Stimulated activated effector memory CD8-positive, alpha-beta T cell treated with anti-CD3 and anti-CD28 coated beads, Interleukin-12 subunit alpha, Interleukin-12 subunit beta, amount 100 ng/mL, for 72 hours (primary cell): ENCODE results near the gene CLDN5.

Experiments
- ATAC-seq: fragments of 150-1000 bp; cut with Tn5 transposase; 2 replicates; pipeline ENCODE4 v1.10.0; 2021
- DNase-seq, 2 donors: peaks; one replicate each; pipeline ENCODE4 v3.0.0; 2021 to 2022; ENCODE audit warnings: low spot score in 2 of 2
- H3K27ac Mint-ChIP-seq: one replicate; pipeline ENCODE4 v1.8.0; 2022; ENCODE audit warnings: mild to moderate bottlenecking, mixed read lengths
- H3K36me3 Mint-ChIP-seq: one replicate; pipeline ENCODE4 v1.8.0; 2022; ENCODE audit warnings: mild to moderate bottlenecking, mixed read lengths
- H3K4me1 Mint-ChIP-seq: one replicate; pipeline ENCODE4 v1.8.0; 2022; ENCODE audit warnings: mixed read lengths
- H3K4me3 Mint-ChIP-seq: one replicate; pipeline ENCODE4 v1.8.0; 2022; ENCODE audit warnings: mild to moderate bottlenecking, mixed read lengths
- H3K9me3 Mint-ChIP-seq: one replicate; pipeline ENCODE4 v1.8.0; 2022; ENCODE audit warnings: mixed read lengths

The CLDN5 gene

DNA sequence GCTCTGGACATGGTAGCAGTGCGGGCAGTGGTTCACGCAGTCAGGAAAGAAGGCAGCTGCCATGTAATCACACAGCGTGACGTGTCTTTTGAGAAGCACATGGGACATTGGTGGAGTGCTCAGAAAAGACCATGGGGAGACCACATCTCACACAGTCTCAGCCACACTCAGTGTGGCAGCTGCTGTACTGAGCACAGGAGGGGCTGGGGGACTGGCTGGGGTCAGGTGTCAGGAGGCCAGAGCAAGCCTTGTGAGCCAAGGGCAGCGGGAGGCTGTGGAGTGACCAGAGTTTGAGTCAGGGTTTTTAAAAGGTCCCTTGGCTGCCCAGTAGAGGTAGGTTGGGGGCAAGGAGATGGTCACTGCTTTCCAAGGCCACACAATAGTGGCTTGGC is 18.5 kb downstream of the CLDN5 start:
- H3K27ac Mint-ChIP-seq, result peak overlapping the region; percentile 86

DNA sequence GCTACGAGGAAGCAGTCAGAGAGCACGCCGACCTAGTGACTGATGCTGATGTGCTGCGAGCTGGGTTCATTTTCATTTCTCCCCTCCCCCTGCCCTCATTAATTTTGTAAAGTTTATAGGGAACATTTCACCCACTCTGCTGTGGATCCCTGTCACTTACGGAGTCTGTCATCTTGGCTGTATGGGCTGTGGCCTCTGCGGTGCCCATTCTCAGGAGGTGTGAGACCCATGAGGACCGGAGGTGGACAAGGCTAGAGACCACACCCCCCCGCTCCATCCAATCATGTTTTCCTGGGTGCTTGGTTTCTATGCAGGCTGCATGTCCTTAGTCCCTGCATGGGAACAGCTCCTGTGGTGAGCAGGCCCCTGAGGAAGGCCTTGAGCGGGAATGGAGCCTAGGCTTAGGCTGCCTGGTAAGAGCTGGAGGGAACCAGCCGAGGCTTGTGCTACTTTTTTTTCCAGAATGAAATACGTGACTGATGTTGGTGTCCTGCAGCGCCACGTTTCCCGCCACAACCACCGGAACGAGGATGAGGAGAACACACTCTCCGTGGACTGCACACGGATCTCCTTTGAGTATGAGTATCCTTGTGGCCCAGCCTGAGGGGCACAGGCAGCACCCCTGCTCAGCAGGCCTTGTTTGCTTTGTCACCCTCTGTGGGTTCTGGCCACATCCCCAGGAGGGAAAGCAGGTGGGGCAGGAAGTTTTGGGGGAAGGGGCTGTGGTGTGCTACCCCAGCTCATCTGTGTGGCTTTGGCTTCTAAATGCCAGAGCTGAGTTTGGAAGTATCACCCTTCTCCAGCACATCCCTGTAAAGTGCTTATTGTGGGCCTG is 19.1 kb downstream of the CLDN5 start:
- Mint-ChIP-seq H3K36me3 (peaks cover 38% of the 10 kb centered on the region), H3K27ac (peak overlapping the region; percentile 52), H3K9me3 (no peaks in the 10 kb centered on the region), H3K4me3 (no peak overlapping the region), H3K4me1 (peaks cover 14% of the 10 kb centered on the region)
- ATAC-seq, result no peak
- DNase-seq, result no peak

More for the DNA sequence above, 18.5 kb downstream of the CLDN5 start:
- H3K9me3 Mint-ChIP-seq, result no peaks in the 10 kb centered on the region
- no peak overlapping the region for H3K4me3 Mint-ChIP-seq
- peaks cover 39% of the 10 kb centered on the region for H3K36me3 Mint-ChIP-seq
- no peak for ATAC-seq
- DNase-seq, result no peak
- H3K4me1 Mint-ChIP-seq, result peaks cover 14% of the 10 kb centered on the region

DNA sequence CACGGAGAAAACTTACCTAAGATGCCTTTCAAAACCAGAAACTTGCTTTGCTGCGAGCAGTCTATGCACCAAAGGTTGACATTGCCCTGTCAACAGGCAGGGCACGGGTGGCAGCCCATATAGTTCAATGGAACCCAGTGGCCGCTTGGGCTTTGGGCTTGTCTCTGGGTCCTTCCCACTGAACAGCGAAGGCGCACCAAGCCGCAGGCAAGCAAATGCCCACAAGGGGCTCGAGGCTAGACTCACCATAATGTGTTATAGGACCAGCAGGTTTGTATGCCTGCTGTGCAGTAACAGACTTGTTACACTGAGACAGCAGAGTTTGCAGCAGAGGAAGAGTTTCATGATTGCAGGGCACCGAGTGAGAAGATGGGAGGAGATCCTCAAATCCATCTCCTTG is 20.3 kb downstream of the CLDN5 start:
- no peak overlapping the region for H3K4me3 Mint-ChIP-seq
- DNase-seq (no peak), ATAC-seq (no peak)
- H3K27ac Mint-ChIP-seq, result no peak overlapping the region
- no peaks in the 10 kb centered on the region for H3K9me3 Mint-ChIP-seq
- H3K4me1 Mint-ChIP-seq, result peaks cover 14% of the 10 kb centered on the region
- peaks cover 31% of the 10 kb centered on the region for H3K36me3 Mint-ChIP-seq

DNA sequence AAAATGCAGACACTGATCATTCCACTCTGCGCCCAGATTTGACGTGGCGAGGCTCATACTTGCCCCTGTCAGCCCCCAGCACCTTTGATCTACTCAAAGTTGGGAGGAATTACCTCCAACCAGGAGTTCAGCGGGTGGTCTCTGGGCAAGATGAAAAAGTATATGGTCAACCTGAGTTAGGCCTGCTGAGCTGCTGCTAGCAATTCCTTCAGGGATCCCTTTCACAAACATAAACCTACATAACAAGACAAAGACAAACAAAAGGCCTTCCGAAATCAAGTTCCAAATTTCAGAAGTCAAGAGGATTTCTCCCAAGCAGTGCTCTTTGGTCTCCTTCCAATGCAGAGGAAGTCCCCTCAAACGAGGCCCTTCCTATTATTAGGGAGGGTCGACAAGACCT is 20.8 kb downstream of the CLDN5 start:
- H3K4me3 Mint-ChIP-seq, result no peak overlapping the region
- H3K27ac Mint-ChIP-seq, result no peak overlapping the region
- no peaks in the 10 kb centered on the region for H3K9me3 Mint-ChIP-seq
- DNase-seq, result no peak
- H3K4me1 Mint-ChIP-seq, result peaks cover 14% of the 10 kb centered on the region
- H3K36me3 Mint-ChIP-seq, result peaks cover 26% of the 10 kb centered on the region
- ATAC-seq, result no peak

DNA sequence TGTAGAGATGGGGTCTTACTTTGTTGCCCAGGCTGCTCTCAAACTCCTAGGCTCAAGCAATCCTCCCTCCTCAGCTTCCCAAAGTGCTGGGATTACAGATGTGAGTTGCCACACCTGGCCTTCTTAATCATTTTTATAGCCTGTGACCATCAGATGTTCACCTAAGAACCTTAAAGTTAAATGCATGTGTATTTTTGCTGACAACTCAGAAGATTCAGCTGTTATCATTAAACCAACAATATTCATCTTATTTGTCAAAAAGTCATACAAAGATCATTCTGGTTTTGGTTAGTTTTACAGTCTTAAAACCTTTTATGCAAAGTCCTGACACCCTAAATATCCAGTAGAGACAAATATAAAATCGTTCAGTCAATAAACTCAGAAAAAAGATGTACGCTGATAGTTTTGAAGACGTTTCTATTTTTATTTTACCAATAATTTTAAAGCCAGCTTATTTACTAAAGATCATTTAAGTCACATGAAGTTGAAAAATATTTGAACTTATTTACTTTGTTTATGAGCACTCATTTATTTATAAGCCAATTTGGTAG is 22.2 kb downstream of the CLDN5 start:
- peaks cover 32% of the 10 kb centered on the region for H3K36me3 Mint-ChIP-seq
- H3K27ac Mint-ChIP-seq, result no peak overlapping the region
- no peaks in the 10 kb centered on the region for H3K9me3 Mint-ChIP-seq
- no peak overlapping the region for H3K4me3 Mint-ChIP-seq
- DNase-seq (no peak), ATAC-seq (no peak)
- peaks cover 14% of the 10 kb centered on the region for H3K4me1 Mint-ChIP-seq

DNA sequence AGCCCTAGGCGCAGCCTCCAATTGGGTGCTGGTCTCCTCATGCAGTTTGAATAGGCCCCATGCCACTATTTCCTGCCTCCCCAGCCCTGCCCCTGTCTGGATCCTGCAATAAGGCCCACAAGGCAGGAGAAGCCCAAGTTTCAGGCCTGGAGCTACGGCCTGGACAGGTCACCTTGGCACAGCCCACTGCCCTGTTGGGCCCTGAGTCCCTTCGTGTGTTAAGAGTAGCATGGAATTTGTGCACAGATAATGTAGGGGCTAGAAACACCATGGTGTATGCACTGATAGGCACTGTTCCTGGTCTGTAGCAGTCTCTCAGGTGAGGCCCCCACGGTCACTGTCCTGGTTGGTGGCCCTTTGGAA is 24.3 kb downstream of the CLDN5 start:
- ATAC-seq, result no peak

DNA sequence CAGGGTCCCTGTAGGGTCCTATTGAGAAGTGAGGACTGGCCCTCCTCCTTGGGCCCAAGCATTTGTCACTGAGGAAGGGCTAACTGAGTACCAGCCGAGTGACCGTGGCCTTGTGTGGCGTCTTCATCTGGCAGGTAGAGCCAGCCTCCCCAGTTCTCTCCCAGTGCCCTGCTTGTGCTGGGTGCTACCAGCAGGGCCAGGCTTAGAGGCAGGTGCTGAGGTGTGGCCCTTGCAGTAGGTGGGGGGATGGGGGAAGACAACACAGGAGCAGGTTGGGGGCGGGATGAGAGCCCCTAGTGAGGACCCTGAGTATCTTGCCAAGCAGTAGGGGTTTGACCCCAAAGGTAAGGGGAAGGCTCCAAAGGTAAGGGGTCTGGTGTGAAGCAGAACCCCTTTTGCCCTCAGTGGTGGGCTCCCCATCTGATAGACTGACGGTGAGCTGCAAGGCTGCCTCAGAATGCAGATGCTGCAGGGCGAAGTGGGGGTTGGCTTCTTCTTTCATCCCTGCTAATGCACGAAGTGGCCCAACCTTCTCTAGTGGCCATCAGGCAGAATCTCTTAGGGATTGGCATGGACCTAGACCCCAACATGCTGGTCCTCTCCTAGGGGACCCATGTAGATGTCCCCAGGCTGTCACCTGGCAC is 24.9 kb downstream of the CLDN5 start:
- H3K27ac Mint-ChIP-seq, result no peak overlapping the region
- H3K36me3 Mint-ChIP-seq, result peaks cover 35% of the 10 kb centered on the region
- H3K4me3 Mint-ChIP-seq, result no peak overlapping the region
- ATAC-seq (no peak), DNase-seq (no peak)
- H3K4me1 Mint-ChIP-seq, result no peaks in the 10 kb centered on the region
- H3K9me3 Mint-ChIP-seq, result no peaks in the 10 kb centered on the region

More for the DNA sequence above, 24.3 kb downstream of the CLDN5 start:
- peaks cover 35% of the 10 kb centered on the region for H3K36me3 Mint-ChIP-seq
- H3K4me1 Mint-ChIP-seq, result no peaks in the 10 kb centered on the region
- H3K9me3 Mint-ChIP-seq, result no peaks in the 10 kb centered on the region
- H3K4me3 Mint-ChIP-seq, result no peak overlapping the region
- DNase-seq, result no peak
- H3K27ac Mint-ChIP-seq, result no peak overlapping the region

DNA sequence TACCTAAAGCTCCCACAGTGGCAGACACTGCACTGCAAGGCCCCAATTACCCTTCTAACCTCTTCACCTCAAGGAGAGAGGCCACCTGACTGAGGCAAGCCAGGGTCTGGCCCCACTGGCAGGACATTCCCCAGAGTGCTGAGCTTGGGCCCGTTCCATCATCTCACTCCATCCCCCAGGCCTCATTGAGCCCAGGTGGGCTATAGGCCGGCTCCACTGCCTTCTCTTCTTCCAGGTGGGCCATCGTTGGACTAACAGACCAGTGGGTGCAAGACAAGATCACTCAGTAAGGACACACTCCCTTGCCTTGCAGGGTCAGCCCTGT is 25.4 kb downstream of the CLDN5 start:
- ATAC-seq (peak; percentile 25), DNase-seq (no peak)
- H3K4me1 Mint-ChIP-seq, result no peaks in the 10 kb centered on the region
- H3K9me3 Mint-ChIP-seq, result no peaks in the 10 kb centered on the region
- no peak overlapping the region for H3K27ac Mint-ChIP-seq
- H3K4me3 Mint-ChIP-seq, result no peak overlapping the region
- H3K36me3 Mint-ChIP-seq, result peaks cover 40% of the 10 kb centered on the region

DNA sequence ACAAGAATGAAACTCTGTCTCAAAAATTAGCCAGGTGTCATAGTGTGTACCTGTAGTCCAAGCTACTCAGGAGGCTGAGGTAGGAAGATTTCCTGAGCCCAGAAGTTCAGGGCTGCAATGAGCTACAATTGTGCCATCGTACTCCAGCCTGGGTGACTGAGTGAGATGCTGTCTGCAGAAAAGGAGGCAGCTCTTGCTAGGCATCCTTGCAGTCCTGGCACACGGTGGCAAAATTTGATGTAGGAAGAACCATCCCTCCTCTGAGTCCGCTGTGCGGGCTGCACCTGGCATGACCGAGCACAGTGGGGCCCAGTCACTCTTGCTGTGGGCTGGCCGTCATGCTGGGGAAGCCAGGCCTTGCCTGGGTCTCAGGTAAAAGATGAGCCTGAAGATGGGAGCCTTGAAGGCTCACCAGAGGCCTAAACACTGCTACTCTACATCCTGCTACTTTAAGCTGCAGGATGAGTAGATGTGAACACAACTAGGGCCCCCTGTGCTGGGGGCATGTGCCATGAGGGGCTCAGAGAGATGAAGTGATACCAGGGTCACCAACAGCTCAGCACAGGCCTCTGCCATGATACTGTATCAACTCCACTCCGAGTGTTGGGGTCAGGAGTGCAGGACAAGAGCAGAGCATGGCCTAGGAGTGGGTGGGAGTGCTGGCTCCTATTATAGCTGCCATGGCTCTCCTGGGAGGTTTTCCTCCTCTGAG is 25.9 kb downstream of the CLDN5 start:
- Mint-ChIP-seq H3K4me3 (no peak overlapping the region), H3K4me1 (no peaks in the 10 kb centered on the region), H3K36me3 (peaks cover 45% of the 10 kb centered on the region), H3K9me3 (no peaks in the 10 kb centered on the region), H3K27ac (no peak overlapping the region)
- DNase-seq (no peak), ATAC-seq (peak; percentile 22)

DNA sequence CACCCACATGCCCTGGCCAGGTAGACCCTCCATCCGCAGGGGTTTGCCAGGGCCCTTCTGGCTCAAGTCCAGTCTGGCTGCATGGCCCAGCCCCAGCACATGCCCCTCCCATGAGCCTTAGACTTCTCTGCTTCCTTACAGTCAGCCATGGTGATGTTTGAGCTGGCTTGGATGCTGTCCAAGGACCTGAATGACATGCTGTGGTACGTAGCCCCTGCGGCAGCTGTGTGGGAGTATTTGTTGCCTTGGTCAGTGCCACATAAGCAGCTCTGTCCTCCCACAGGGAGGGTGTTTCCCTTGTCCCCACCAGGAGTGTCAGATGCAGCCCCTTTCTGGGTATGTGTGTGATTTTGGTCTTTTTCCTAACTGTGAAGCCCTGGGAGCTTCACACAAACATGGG is 27.0 kb downstream of the CLDN5 start:
- H3K9me3 Mint-ChIP-seq, result no peaks in the 10 kb centered on the region
- H3K27ac Mint-ChIP-seq, result no peak overlapping the region
- peaks cover 10% of the 10 kb centered on the region for H3K4me1 Mint-ChIP-seq
- ATAC-seq, result no peak
- peaks cover 56% of the 10 kb centered on the region for H3K36me3 Mint-ChIP-seq
- H3K4me3 Mint-ChIP-seq, result no peak overlapping the region
- no peak for DNase-seq

DNA sequence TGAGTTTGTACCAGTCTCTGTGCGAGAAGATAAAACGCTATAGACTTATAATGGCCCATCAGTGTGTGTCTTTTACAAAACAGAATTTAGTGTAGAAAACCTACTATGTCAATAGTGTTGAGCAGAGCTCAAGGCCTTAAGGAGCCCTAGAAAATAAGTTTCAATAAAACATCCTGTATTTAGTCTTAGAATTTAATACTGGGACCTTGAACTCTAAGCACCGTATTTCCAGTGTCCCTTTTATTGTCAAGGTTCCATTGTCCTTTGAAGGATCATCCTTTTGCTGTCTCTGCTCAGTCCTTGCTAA is 27.9 kb downstream of the CLDN5 start:
- Mint-ChIP-seq H3K36me3 (peaks cover 65% of the 10 kb centered on the region), H3K4me3 (no peak overlapping the region), H3K4me1 (peaks cover 20% of the 10 kb centered on the region), H3K27ac (no peak overlapping the region), H3K9me3 (no peaks in the 10 kb centered on the region)
- DNase-seq (no peak), ATAC-seq (no peak)

DNA sequence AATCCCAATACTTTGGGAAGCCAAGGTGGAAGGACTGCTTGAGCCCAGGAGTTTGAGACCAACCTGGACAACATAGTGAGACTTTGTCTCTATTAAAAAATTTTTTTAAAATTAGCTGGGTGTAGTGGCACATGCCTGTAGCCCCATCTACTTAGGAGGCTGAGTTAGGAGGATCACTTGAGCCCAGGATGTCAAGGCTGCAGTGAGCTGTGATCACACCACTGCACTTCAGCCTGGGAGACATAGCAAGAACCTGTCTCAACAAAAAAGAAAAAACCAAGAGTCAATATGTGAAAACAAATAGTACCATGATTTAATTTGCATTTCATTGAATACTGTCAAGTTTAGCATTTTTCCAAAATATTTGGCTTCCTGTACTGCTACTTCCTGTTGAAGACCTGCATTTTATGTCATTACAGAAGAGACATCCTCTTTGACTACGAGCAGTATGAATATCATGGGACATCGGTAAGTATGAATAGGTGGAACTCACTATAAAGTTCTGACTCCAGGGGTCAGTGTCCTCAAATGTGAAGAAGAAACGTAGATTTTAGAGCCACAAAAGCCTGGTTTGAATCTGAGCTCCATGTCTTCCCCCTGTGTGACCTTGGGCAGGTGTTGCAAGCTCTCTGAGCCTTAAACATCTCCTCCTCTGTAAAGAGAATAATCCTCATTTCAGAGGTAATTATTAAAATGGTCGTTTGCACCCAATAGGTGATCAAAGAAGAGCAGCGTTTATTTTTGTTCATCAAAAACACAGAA is 28.5 kb downstream of the CLDN5 start:
- no peak overlapping the region for H3K4me3 Mint-ChIP-seq
- H3K36me3 Mint-ChIP-seq, result peaks cover 71% of the 10 kb centered on the region
- ATAC-seq (no peak), DNase-seq (no peak)
- no peak overlapping the region for H3K27ac Mint-ChIP-seq
- no peaks in the 10 kb centered on the region for H3K9me3 Mint-ChIP-seq
- H3K4me1 Mint-ChIP-seq, result peaks cover 20% of the 10 kb centered on the region

DNA sequence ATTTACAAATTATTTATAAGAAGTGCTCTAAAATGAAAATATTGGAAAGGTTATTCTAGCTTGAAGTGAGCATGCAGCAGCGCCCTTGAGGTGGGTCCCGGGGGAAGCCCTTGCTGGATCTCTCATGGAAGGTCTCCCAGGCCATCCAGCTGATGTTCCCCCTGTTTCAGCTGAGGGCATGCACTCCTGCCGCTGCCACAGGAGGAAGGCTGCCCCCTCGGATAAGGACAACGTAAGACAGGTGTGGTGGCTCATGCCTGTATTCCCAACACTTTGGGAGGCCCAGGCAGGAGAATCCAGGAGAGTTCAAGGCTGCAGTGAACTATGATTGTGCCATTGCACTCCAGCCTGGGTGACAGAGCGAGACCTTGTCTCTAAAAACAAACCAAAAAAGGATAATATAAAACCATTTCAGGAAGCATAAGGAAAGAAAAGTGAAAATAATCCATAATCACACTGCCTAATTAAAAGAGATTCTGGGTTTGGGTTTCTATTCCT is 29.5 kb downstream of the CLDN5 start:
- Mint-ChIP-seq H3K9me3 (no peaks in the 10 kb centered on the region), H3K4me1 (peaks cover 20% of the 10 kb centered on the region), H3K36me3 (peaks cover 81% of the 10 kb centered on the region), H3K4me3 (no peak overlapping the region), H3K27ac (no peak overlapping the region)
- no peak for DNase-seq
- no peak for ATAC-seq

DNA sequence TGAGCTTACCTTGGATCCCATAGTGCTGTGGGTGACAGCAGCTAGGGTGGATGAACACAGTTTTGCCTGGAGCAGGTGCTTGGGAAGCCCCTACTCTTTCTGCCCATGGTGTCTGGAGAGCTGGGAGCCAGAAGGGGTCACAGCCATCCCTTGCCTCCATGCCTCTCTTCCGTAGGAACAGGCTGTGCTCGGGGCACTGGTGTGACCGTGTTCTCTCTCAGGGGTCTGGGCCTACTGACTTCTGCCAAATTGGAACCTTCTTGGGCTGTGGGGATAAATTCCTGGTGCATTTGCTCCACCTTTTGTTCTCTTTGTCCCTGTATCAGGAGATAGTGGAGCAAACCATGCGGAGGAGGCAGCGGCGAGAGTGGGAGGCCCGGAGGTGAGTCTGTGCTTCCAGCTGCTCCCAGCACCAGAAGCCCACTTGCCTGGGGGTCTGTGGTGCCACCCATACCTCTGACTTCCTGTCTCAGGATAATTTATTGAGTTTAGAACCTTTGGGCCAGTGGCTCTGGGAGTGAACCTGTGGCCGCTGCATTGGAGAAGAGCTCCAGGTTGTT is 30.1 kb downstream of the CLDN5 start:
- peaks cover 20% of the 10 kb centered on the region for H3K4me1 Mint-ChIP-seq
- DNase-seq (no peak), ATAC-seq (no peak)
- peaks cover 86% of the 10 kb centered on the region for H3K36me3 Mint-ChIP-seq
- no peaks in the 10 kb centered on the region for H3K9me3 Mint-ChIP-seq
- H3K4me3 Mint-ChIP-seq, result no peak overlapping the region
- no peak overlapping the region for H3K27ac Mint-ChIP-seq
